HepG2 (cell line): ENCODE results near the gene FAM222A. TPM values are rescaled to one million over a fixed set of nuclear protein-coding genes. Genes with fewer than 3 reads are reported as not detected.

Experiments
- AKAP8 ChIP-seq: sonication (generic); formaldehyde crosslinking; IDR thresholded peaks from 2 replicates; pipeline ENCODE4 v1.5.1; 2020; ENCODE audit warnings: mild to moderate bottlenecking, missing genetic modification reagents
- BCL6 ChIP-seq: IDR thresholded peaks from 2 replicates; pipeline ENCODE4 v1.6.1; 2016; ENCODE audit warnings: missing genetic modification reagents, missing compliant biosample characterization
- DPF2 ChIP-seq: sonication (generic); formaldehyde crosslinking; IDR thresholded peaks from 2 replicates; pipeline ENCODE4 v1.4.0; 2020; ENCODE audit warnings: mild to moderate bottlenecking, low read depth, missing genetic modification reagents, borderline replicate concordance
- MAFG ChIP-seq: sonication (generic); formaldehyde crosslinking; IDR thresholded peaks from 2 replicates; pipeline ENCODE4 v1.5.1; 2020; ENCODE audit warnings: mild to moderate bottlenecking, missing genetic modification reagents
- MEF2D ChIP-seq: sonication (generic); formaldehyde crosslinking; IDR thresholded peaks from 2 replicates; pipeline ENCODE4 v1.5.1; 2020; ENCODE audit warnings: mild to moderate bottlenecking, missing genetic modification reagents
- MTF1 ChIP-seq: sonication (generic); formaldehyde crosslinking; IDR thresholded peaks from 2 replicates; pipeline ENCODE4 v1.5.0; 2020; ENCODE audit warnings: missing genetic modification reagents
- ZBTB8A ChIP-seq: sonication (generic); formaldehyde crosslinking; IDR thresholded peaks from 2 replicates; pipeline ENCODE4 v1.4.0; 2020; ENCODE audit warnings: mild to moderate bottlenecking, low read depth, missing genetic modification reagents, borderline replicate concordance
- ZFP41 ChIP-seq: sonication (generic); formaldehyde crosslinking; IDR thresholded peaks from 2 replicates; pipeline ENCODE4 v1.4.0; 2020; ENCODE audit warnings: mild to moderate bottlenecking, missing genetic modification reagents, borderline replicate concordance
- ZNF12 ChIP-seq: sonication (generic); formaldehyde crosslinking; IDR thresholded peaks from 2 replicates; pipeline ENCODE4 v1.5.0; 2020; ENCODE audit warnings: missing genetic modification reagents
- ZNF362 ChIP-seq: sonication (generic); formaldehyde crosslinking; IDR thresholded peaks from 2 replicates; pipeline ENCODE4 v1.4.0; 2020; ENCODE audit warnings: missing genetic modification reagents, mild to moderate bottlenecking, borderline replicate concordance
- ZNF644 ChIP-seq: IDR thresholded peaks from 2 replicates; pipeline ENCODE4 v1.6.1; 2016; ENCODE audit warnings: low read depth
- ZNF790 ChIP-seq: sonication (generic); formaldehyde crosslinking; IDR thresholded peaks from 2 replicates; pipeline ENCODE4 v1.8.0; 2022; ENCODE audit warnings: missing genetic modification reagents, mild to moderate bottlenecking, borderline replicate concordance
- polyA plus RNA-seq, 8 experiments: library from polyadenylated mRNA; depleted of rRNA in 3 of 8; stranded (reverse) in 7 of 8; unstranded in 1 of 8; fragments of >200 nt; fragmentation: Illumina TruSeq in 4 of 8; extraction: Trizol in 4 of 8; gene quantifications; 2 replicates each; pipeline versions ENCODE4 v1.2.1 to v1.2.3, GENCODE V29; 2011 to 2016; ENCODE audit warnings: low read depth in 4 of 8, missing spikeins in 1 of 8, mixed read lengths in 1 of 8; ENCODE audit not compliant: insufficient read depth in 1 of 8
- total RNA-seq, 5 experiments: library from RNA; depleted of rRNA; stranded (reverse); fragments of >200 nt; fragmentation: Illumina TruSeq; extraction: Trizol; gene quantifications; 2 replicates each; pipeline ENCODE4 v1.2.3, GENCODE V29; 2016; ENCODE audit warnings: low read depth in 1 of 5
- TF ChIP-seq, protein P1 (sequence below): sonication (generic); formaldehyde crosslinking; IDR thresholded peaks from 2 replicates; pipeline ENCODE4 v1.4.0; 2020; ENCODE audit warnings: low read depth, missing genetic modification reagents
- TF ChIP-seq, protein P2 (sequence below): sonication (generic); formaldehyde crosslinking; IDR thresholded peaks from 2 replicates; pipeline ENCODE4 v1.9.0; 2022; ENCODE audit warnings: missing genetic modification reagents, mild to moderate bottlenecking, borderline replicate concordance
- TF ChIP-seq, protein P3 (sequence below): IDR thresholded peaks from 2 replicates; pipeline ENCODE4 v1.6.1; 2016; ENCODE audit warnings: low read depth, borderline replicate concordance
- TF ChIP-seq, protein P4 (sequence below): sonication (generic); formaldehyde crosslinking; IDR thresholded peaks from 2 replicates; pipeline ENCODE4 v1.4.0; 2020; ENCODE audit warnings: missing genetic modification reagents, borderline replicate concordance

FAM222A gene
- total and polyA plus RNA-seq, 2 of the 13 experiments (the other 11 are each of a cell fraction or from before 2014, with no cell fraction given): 2.7 to 9.6 TPM

DNA sequence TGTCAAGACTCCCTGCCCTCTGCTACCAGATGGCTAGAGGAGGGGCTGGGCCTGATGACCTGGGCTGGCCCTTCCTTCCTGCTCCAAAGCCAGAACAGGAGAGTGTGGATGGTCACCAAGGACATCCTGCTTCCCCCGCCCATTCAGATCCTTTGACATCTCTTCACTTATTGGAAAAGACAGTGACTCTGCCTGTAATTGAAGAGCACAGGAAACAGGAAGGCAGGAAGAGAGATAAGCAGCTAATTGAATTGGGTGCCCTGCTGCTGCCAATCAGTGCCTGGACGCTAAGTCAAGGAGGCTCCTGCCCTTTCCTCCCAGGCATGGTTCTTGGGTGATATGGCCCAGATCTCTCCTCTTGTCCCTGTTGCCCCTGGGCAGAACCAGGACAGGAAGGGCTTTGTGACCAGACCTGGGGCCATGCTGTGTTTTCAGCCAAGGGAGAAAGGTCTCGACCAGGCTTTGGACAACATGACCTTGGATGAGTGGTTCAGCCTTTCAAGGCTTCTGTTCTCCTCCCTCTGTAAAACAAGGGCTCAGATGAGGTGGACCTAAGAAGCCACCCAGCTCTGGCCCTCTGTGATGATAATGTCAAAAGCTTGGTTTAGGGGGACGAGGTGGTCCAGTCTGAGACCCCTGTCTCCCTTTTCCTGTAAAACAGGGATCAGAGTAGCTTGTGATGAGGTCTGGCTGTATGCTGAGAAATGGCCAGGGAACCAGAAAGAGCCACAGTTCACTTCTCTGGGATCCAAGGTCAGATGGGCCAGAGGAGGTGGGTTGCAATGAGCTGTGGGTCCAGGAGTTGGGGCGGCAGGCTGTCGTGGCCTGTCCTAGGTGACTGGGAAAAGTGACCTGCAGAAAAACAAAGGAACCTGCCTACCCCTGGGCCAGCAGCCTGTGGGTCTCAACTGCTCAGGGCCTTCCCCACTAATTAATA lies 38.8 kb downstream of the FAM222A start (continued):
- TF ChIP-seq, protein P1, sequence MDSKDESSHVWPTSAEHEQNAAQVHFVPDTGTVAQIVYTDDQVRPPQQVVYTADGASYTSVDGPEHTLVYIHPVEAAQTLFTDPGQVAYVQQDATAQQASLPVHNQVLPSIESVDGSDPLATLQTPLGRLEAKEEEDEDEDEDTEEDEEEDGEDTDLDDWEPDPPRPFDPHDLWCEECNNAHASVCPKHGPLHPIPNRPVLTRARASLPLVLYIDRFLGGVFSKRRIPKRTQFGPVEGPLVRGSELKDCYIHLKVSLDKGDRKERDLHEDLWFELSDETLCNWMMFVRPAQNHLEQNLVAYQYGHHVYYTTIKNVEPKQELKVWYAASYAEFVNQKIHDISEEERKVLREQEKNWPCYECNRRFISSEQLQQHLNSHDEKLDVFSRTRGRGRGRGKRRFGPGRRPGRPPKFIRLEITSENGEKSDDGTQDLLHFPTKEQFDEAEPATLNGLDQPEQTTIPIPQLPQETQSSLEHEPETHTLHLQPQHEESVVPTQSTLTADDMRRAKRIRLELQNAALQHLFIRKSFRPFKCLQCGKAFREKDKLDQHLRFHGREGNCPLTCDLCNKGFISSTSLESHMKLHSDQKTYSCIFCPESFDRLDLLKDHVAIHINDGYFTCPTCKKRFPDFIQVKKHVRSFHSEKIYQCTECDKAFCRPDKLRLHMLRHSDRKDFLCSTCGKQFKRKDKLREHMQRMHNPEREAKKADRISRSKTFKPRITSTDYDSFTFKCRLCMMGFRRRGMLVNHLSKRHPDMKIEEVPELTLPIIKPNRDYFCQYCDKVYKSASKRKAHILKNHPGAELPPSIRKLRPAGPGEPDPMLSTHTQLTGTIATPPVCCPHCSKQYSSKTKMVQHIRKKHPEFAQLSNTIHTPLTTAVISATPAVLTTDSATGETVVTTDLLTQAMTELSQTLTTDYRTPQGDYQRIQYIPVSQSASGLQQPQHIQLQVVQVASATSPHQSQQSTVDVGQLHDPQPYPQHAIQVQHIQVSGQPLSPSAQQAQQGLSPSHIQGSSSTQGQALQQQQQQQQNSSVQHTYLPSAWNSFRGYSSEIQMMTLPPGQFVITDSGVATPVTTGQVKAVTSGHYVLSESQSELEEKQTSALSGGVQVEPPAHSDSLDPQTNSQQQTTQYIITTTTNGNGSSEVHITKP (CRISPR knock-in tag): 0 out of 2 replicates have a peak, but pooled peaks have one; percentile 41
- TF ChIP-seq ZNF12: no peak
- 0 out of 2 replicates have a peak, but pooled peaks have one; percentile 14 for TF ChIP-seq MEF2D (CRISPR knock-in tag)
- TF ChIP-seq ZNF362 (CRISPR knock-in tag): 0 out of 2 replicates have a peak, but pooled peaks have one; percentile 24
- TF ChIP-seq MTF1 (CRISPR knock-in tag): no peak
- TF ChIP-seq AKAP8 (CRISPR knock-in tag): no peak
- TF ChIP-seq, protein P2, sequence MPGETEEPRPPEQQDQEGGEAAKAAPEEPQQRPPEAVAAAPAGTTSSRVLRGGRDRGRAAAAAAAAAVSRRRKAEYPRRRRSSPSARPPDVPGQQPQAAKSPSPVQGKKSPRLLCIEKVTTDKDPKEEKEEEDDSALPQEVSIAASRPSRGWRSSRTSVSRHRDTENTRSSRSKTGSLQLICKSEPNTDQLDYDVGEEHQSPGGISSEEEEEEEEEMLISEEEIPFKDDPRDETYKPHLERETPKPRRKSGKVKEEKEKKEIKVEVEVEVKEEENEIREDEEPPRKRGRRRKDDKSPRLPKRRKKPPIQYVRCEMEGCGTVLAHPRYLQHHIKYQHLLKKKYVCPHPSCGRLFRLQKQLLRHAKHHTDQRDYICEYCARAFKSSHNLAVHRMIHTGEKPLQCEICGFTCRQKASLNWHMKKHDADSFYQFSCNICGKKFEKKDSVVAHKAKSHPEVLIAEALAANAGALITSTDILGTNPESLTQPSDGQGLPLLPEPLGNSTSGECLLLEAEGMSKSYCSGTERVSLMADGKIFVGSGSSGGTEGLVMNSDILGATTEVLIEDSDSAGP (CRISPR knock-in tag): peak; percentile 52; the same call in 1 of the 2 replicates
- no peak for TF ChIP-seq ZNF790 (CRISPR knock-in tag)
- TF ChIP-seq MAFG (CRISPR knock-in tag): no peak
- TF ChIP-seq DPF2 (CRISPR knock-in tag): 0 out of 2 replicates have a peak, but pooled peaks have one; percentile 43
- TF ChIP-seq, protein P3, sequence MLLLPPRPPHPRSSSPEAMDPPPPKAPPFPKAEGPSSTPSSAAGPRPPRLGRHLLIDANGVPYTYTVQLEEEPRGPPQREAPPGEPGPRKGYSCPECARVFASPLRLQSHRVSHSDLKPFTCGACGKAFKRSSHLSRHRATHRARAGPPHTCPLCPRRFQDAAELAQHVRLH (CRISPR knock-in tag): no peak
- TF ChIP-seq BCL6 (CRISPR knock-in tag): 0 out of 2 replicates have a peak, but pooled peaks have one; percentile 6
- no peak for TF ChIP-seq ZFP41 (CRISPR knock-in tag)
- TF ChIP-seq, protein P4, sequence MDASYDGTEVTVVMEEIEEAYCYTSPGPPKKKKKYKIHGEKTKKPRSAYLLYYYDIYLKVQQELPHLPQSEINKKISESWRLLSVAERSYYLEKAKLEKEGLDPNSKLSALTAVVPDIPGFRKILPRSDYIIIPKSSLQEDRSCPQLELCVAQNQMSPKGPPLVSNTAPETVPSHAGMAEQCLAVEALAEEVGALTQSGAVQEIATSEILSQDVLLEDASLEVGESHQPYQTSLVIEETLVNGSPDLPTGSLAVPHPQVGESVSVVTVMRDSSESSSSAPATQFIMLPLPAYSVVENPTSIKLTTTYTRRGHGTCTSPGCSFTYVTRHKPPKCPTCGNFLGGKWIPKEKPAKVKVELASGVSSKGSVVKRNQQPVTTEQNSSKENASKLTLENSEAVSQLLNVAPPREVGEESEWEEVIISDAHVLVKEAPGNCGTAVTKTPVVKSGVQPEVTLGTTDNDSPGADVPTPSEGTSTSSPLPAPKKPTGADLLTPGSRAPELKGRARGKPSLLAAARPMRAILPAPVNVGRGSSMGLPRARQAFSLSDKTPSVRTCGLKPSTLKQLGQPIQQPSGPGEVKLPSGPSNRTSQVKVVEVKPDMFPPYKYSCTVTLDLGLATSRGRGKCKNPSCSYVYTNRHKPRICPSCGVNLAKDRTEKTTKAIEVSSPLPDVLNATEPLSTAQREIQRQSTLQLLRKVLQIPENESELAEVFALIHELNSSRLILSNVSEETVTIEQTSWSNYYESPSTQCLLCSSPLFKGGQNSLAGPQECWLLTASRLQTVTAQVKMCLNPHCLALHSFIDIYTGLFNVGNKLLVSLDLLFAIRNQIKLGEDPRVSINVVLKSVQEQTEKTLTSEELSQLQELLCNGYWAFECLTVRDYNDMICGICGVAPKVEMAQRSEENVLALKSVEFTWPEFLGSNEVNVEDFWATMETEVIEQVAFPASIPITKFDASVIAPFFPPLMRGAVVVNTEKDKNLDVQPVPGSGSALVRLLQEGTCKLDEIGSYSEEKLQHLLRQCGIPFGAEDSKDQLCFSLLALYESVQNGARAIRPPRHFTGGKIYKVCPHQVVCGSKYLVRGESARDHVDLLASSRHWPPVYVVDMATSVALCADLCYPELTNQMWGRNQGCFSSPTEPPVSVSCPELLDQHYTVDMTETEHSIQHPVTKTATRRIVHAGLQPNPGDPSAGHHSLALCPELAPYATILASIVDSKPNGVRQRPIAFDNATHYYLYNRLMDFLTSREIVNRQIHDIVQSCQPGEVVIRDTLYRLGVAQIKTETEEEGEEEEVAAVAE: 0 out of 2 replicates have a peak, but pooled peaks have one; percentile 59
- TF ChIP-seq ZNF644 (CRISPR knock-in tag): peak; percentile 86
- no peak for TF ChIP-seq ZBTB8A (CRISPR knock-in tag)
